Activated CD8-positive, alpha-beta memory T cell treated with anti-CD3 and anti-CD28 coated beads for 48 hours (primary cell): ENCODE measurements around the gene EPB41L1.

Source experiments
- DNase-seq, 3 experiments: peaks; one replicate each; pipeline ENCODE4 v3.0.0-alpha.2; 2020; ENCODE audit warnings: low read depth in 2 of 3, low spot score in 2 of 3

The EPB41L1 gene

GRCh38 chr20:36218380-36219064 is 64.0 kb downstream of the EPB41L1 start:
- DNase-seq = no peak

DNA sequence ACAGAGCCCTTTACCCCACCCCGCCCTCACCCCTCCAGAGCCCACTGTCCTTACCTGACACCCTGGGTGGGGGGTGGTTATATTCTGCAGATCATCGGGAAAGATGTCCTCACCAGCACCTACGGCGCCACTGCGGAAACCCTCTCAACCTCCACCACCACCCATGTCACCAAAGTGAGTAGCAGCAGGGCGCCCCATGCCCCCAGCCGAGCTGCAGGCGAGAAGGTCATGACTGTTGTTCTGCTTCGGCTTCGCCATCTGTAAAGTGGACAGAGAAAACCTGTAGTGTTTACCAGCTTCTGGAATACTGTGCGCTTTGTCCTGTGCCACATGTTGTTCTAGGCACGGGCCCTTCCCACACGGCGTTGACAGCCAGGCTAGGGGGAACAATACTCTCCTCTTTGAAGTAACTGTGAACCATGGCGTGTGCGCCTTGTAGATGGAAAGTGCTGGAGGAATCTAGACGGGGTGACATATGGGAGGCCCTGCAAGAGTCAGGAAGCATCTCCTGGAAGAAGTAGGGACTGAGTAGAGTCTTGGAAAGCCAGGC is 65.2 kb downstream of the EPB41L1 start:
- no peak for DNase-seq

DNA sequence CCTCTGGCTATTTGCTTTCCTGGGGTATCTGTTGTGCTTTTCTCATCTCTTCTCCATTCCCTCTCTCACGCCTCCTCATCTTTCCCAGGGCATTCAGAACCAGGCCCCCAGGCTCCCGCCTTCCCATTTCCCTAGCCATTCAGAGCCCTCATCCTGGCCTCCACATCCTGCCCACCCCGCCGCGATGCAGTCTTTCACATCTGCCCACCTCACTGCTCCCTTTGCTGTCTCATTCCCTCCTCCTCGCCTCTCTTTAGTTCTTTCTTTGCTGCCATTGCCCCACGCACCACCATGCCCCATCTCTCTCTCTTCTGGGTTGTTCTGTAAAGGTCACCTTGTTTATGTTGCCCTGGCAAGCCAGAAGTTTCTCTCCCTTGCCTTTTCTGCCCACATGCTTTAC is 71.1 kb downstream of the EPB41L1 start:
- no peak for DNase-seq

- no peak for DNase-seq
These were observed 74.2 kb downstream of the EPB41L1 start for GRCh38 chr20:36228770-36229169.

DNA sequence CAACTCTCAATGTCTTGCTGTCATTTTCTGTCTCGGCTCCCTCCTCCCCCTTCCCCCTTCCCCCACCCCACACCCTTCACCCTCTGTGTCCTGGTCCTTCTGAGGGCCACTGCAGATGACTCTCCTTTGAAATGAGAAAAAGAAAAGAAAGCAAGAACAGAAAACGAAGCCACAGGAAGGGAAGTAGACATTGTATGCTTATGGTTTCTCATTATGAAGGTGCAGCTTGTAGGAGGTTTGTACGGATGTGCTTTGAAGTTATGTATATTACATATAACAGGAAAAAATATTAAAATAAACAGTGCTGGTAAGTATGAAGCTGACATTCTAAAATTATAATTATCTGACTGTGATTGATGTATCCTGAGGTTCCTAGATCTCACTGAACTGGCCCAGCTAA is 75.5 kb downstream of the EPB41L1 start:
- DNase-seq = no peak

GRCh38 chr20:36231331-36231730 is 76.8 kb downstream of the EPB41L1 start:
- DNase-seq = no peak

DNA sequence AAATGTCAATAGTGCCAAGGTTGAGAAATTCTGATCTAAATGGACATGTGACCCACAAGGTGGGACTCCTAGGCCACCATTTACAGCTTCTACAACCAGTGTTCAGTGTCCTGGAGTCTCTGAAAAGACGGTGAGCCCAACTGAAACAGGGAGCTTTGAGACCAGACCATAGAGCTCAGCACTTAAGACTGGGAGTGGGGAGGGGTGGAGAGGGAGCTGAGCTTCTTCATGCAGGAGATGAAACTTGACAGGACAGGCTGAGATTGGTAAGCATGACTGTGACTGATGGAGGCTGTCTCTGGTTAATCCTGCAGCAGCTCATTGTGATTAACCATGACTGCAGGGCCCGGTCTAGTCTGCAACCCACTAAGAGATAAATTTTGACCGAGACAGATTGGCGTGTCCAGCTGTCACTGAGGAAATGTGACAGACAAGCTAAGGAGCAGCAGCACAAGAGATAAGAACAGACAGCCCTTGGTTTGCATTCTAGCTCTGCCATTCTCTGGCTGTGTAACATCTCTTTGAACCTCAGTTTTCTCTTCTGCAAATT is 80.3 kb downstream of the EPB41L1 start:
- DNase-seq = no peak

- DNase-seq = peak; percentile 58 to 78 (median 58)
These were observed 81.6 kb downstream of the EPB41L1 start, which contains the start of gene AAR2 for GRCh38 chr20:36235892-36236785. Gene AAR2, plus strand, starts transcription at chr20:36236478. Its CDS starts 3,391 bp downstream, at chr20:36239869.

GRCh38 chr20:36236786-36237121 is 82.2 kb downstream of the EPB41L1 start:
- no peak for DNase-seq

GRCh38 chr20:36237477-36237876 is 82.9 kb downstream of the EPB41L1 start:
- DNase-seq = no peak

DNA sequence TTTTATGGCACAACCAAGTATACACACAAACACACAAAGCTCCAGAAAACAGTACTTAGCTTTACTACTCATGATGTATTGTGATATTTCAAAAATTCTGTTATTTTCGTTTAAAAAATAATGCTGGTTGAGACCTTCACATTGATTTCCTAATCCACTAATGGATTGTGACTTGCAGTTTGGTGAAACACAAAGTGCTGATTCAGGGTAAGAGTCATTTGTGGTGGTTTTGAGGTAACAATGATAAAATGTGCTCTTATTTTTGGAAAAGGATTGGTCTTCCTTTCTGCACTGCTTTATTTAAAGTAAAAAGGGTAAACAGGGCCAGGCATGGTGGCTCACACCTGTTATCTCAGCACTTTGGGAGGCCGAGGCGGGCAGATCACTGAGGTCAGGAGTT is 83.6 kb downstream of the EPB41L1 start:
- DNase-seq = no peak

DNA sequence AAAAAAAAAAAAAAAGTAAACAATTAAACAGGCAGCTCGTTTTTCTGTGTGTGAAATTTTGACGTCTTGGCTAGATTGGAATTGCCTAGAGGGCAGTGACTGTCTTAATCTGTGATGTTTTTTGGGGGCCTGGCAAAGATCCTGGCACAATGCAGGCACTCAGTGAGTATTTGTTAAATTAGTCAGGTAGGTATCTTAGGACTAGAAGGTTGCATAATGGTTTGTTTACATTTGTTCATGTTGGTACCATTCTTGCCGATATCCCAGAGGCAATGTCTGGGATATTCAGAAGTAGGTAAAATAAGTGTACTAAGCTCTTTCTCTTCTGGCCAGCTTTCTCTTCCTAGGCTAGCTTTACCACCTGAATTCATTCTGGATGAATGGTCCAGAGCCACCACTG is 84.2 kb downstream of the EPB41L1 start:
- no peak for DNase-seq

DNA sequence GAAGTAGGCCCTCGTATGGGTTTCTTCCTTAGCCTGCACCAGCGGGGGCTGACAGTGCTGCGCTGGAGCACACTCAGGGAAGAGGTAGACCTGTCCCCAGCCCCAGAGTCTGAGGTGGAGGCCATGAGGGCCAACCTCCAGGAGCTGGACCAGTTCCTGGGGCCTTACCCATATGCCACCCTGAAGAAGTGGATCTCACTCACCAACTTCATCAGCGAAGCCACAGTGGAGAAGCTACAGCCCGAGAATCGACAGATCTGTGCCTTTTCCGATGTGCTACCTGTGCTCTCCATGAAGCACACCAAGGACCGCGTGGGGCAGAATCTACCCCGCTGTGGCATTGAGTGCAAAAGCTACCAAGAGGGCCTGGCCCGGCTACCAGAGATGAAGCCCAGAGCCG is 85.5 kb downstream of the EPB41L1 start:
- no peak for DNase-seq

GRCh38 chr20:36241678-36242077 is 87.1 kb downstream of the EPB41L1 start:
- DNase-seq = no peak

DNA sequence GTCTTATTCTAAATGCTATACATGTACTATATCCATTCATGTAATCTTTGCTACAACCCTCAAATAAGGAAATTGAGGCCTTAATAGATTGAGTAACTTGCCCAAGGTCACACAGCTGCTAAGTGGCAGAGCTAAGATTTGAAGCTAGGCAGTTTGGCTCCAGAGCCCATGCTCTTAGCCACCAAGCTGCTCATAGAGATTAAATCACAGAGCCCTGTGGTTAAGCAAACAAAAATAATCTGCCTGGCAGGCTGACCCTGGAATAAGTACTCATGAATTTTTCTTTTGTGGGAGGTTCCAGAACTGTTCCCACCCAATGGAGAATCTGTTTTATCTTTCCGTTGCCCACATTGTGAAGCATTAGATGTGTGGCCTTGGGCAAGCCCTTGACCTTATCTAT is 89.2 kb downstream of the EPB41L1 start:
- no peak for DNase-seq

- DNase-seq = no peak
These were observed 91.9 kb downstream of the EPB41L1 start for GRCh38 chr20:36246401-36246800.

DNA sequence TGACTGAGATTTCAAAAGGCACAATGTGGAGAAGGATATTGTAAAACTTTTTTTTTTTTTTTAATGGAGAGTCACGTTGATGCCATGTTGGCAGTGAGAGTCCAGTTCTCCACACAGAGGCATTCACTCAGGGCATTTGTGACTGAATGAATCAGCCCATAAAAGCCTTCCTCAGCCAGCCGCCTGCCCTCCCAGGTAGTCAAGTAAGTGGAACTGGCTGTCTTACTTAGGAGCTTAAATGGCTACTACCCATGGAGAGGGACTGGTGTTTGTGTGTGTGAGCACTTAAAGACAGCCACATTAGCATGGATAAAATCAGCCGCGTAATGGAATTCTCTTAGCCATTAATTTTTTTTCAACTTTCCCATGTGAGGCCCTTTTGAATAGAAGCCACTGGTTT is 94.3 kb downstream of the EPB41L1 start:
- no peak for DNase-seq

- DNase-seq = no peak
These were observed 94.9 kb downstream of the EPB41L1 start for GRCh38 chr20:36249450-36249849.

DNA sequence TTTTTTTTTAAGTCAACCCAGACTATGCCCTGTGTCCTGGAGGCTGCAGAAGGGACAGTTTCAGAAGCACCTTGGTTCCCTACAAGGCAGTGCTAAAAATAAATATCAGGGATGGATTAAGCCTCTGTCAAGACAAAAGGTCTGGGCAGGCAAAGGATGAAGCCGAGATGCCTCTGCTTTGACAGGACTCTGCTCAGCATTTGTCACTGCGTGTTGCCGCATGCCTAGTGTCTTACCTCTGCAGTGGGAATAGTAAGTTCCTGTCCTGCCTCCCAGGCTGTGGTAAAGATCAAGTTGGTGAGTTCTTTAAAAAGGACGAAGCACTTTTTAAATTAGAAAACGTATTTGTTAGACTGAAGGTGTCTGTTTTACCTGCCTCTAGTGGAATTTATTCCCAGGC is 96.9 kb downstream of the EPB41L1 start:
- no peak for DNase-seq

DNA sequence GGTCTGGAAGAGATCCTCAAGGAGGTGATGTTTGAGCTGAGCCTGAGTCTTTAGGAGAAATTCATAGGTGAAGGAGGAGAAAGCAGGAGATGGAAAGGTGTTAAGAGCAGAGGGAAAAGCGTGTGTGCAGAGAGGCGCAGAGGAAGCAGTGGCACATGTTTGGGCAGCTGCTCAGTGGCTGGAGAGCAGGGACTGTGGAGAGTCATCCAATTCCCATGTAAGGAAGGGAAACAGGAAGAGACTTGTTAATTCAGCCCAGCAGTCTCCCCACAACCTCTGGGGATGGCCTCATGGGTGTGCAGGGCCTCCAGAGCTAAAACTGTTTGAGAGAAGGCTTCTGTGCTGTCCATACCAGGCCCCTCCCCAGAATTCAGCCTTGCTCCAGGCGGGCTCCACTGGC is 98.0 kb downstream of the EPB41L1 start:
- DNase-seq = no peak

DNA sequence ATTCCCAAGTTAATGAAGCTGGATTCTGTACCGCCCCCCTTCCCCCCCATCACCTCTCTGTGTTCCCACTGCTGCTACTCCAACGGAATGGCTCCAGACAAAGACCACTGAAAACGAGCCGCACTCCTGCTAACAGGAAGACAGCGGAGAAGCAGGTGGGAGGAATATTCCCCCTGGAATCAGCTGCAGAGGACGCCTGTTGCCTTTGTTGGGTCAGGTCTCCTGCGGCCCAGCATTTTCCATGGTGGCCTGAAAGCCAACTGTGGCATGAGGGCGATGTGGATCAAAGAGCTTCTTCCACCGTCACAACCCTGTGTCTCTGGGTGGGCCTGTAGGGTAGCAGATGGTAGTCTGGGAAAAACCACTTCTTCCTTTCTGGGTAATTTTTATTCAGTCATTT is 98.5 kb downstream of the EPB41L1 start:
- no peak for DNase-seq

- no peak for DNase-seq
These were observed 99.5 kb downstream of the EPB41L1 start for GRCh38 chr20:36254076-36254475.
